Measurements from ENCODE around the gene TSHZ2. TPM values are rescaled to one million over a fixed set of nuclear protein-coding genes. Genes with fewer than 3 reads are reported as not detected.

Gene TSHZ2
- total RNA-seq, 1 donor from 2014 or later = 30.4 TPM

- H3K4me1 ChIP-seq = no peaks in the 10 kb centered on the region
- no peaks in the 10 kb centered on the region for H3K9me3 ChIP-seq
- no peaks in the 10 kb centered on the region for H3K27me3 ChIP-seq
- no peak overlapping the region for H3K27ac ChIP-seq
- TF ChIP-seq POLR2AphosphoS5 (IDR thresholded peaks at IDR 0.05; ENCODE audit: insufficient read depth in 1 of 2, low read depth in 1 of 2) (no peak), POLR2A (IDR thresholded peaks at IDR 0.05) (no peak)
- intact Hi-C loops (cut with DNase I) = no loop called here
- H3K36me3 ChIP-seq = no peaks in the 10 kb centered on the region
- DNase-seq (ENCODE audit: extremely low spot score in 2 of 2) = no peak
- H3K4me3 ChIP-seq = no peak overlapping the region
These were observed 19.1 kb upstream of the TSHZ2 start for GRCh38 chr20:52953020-52953419.

- intact Hi-C loops (cut with DNase I) = no loop called here
- no peak overlapping the region for H3K27ac ChIP-seq
- DNase-seq (ENCODE audit: extremely low spot score in 2 of 2) = no peak
- H3K4me1 ChIP-seq = no peaks in the 10 kb centered on the region
- no peaks in the 10 kb centered on the region for H3K36me3 ChIP-seq
- H3K4me3 ChIP-seq = no peak overlapping the region
- no peaks in the 10 kb centered on the region for H3K9me3 ChIP-seq
- TF ChIP-seq POLR2AphosphoS5 (IDR thresholded peaks at IDR 0.05; ENCODE audit: insufficient read depth in 1 of 2, low read depth in 1 of 2) = no peak
- no peak for TF ChIP-seq CTCF (IDR thresholded peaks at IDR 0.05)
- no peak for TF ChIP-seq POLR2A (IDR thresholded peaks at IDR 0.05)
- H3K27me3 ChIP-seq = no peaks in the 10 kb centered on the region
These were observed 17.3 kb upstream of the TSHZ2 start for GRCh38 chr20:52954849-52955248.

- Histone ChIP-seq H3K4me1 (no peaks in the 10 kb centered on the region), H3K27ac (no peak overlapping the region), H3K36me3 (no peaks in the 10 kb centered on the region), H3K27me3 (no peaks in the 10 kb centered on the region), H3K4me3 (no peak overlapping the region), H3K9me3 (no peaks in the 10 kb centered on the region)
- TF ChIP-seq CTCF (IDR thresholded peaks at IDR 0.05) (no peak), POLR2A (IDR thresholded peaks at IDR 0.05) (no peak), POLR2AphosphoS5 (IDR thresholded peaks at IDR 0.05; ENCODE audit: insufficient read depth in 1 of 2, low read depth in 1 of 2) (no peak)
- DNase-seq (ENCODE audit: extremely low spot score in 2 of 2) = no peak
- intact Hi-C loops (cut with DNase I) = no loop called here
These were observed 13.9 kb upstream of the TSHZ2 start for GRCh38 chr20:52958211-52958610.

GRCh38 chr20:52959125-52959524 lies 13.0 kb upstream of the TSHZ2 start:
- Histone ChIP-seq H3K9me3 (no peaks in the 10 kb centered on the region), H3K27ac (no peak overlapping the region), H3K4me3 (no peak overlapping the region), H3K36me3 (no peaks in the 10 kb centered on the region), H3K27me3 (no peaks in the 10 kb centered on the region), H3K4me1 (no peaks in the 10 kb centered on the region)
- intact Hi-C loops (cut with DNase I) = no loop called here
- no peak for DNase-seq (ENCODE audit: extremely low spot score in 2 of 2)
- TF ChIP-seq CTCF (IDR thresholded peaks at IDR 0.05) (no peak), POLR2AphosphoS5 (IDR thresholded peaks at IDR 0.05; ENCODE audit: insufficient read depth in 1 of 2, low read depth in 1 of 2) (no peak), POLR2A (IDR thresholded peaks at IDR 0.05) (no peak)

GRCh38 chr20:52962183-52962582 lies 10.0 kb upstream of the TSHZ2 start:
- no peak overlapping the region for H3K27ac ChIP-seq
- H3K9me3 ChIP-seq = no peaks in the 10 kb centered on the region
- intact Hi-C loops (cut with DNase I) = no loop called here
- H3K36me3 ChIP-seq = no peaks in the 10 kb centered on the region
- DNase-seq (ENCODE audit: extremely low spot score in 2 of 2) = no peak
- no peaks in the 10 kb centered on the region for H3K4me1 ChIP-seq
- H3K27me3 ChIP-seq = no peaks in the 10 kb centered on the region
- no peak overlapping the region for H3K4me3 ChIP-seq
- TF ChIP-seq CTCF (IDR thresholded peaks at IDR 0.05) = no peak
- TF ChIP-seq POLR2A (IDR thresholded peaks at IDR 0.05) = no peak
- TF ChIP-seq POLR2AphosphoS5 (IDR thresholded peaks at IDR 0.05; ENCODE audit: insufficient read depth in 1 of 2, low read depth in 1 of 2) = no peak

Data from vagina (tissue), 2 donors.